ENCODE results near the gene CCDC39. TPM values are rescaled to one million over a fixed set of nuclear protein-coding genes. Genes with fewer than 3 reads are reported as not detected.

Gene CCDC39
- total and polyA plus RNA-seq, 8 donors, result 0.63 to 10.6 (median 7.6) TPM; not detected in 1

- intact Hi-C loops (cut with DNase I), result no loop called here
- Histone ChIP-seq H3K36me3 (no peaks in the 10 kb centered on the region), H3K27ac (no peak overlapping the region), H3K9me3 (no peaks in the 10 kb centered on the region), H3K4me1 (no peaks in the 10 kb centered on the region), H3K4me3 (no peak overlapping the region), H3K27me3 (no peaks in the 10 kb centered on the region)
- ATAC-seq (no peak), DNase-seq (no peak)
- no peak for TF ChIP-seq CTCF (IDR thresholded peaks at IDR 0.05)
These were observed 17.8 kb downstream of the CCDC39 start for GRCh38 chr3:180661444-180661843.

- H3K9me3 ChIP-seq, result no peaks in the 10 kb centered on the region
- intact Hi-C loops (cut with DNase I), result no loop called here
- H3K27me3 ChIP-seq, result no peaks in the 10 kb centered on the region
- no peaks in the 10 kb centered on the region for H3K4me1 ChIP-seq
- no peak for TF ChIP-seq CTCF (IDR thresholded peaks at IDR 0.05)
- DNase-seq (no peak), ATAC-seq (no peak)
- H3K36me3 ChIP-seq, result no peaks in the 10 kb centered on the region
- no peak overlapping the region for H3K27ac ChIP-seq
- H3K4me3 ChIP-seq, result no peak overlapping the region
These were observed 22.2 kb downstream of the CCDC39 start for GRCh38 chr3:180657094-180657493.

- DNase-seq, result no peak
- no peak for TF ChIP-seq CTCF (IDR thresholded peaks at IDR 0.05)
- intact Hi-C loops (cut with DNase I), result no loop called here
These were observed 22.9 kb downstream of the CCDC39 start for GRCh38 chr3:180656406-180656805.

GRCh38 chr3:180646187-180646790, 33.0 kb downstream of the CCDC39 start:
- Histone ChIP-seq H3K27me3 (no peaks in the 10 kb centered on the region), H3K36me3 (no peaks in the 10 kb centered on the region), H3K9me3 (no peaks in the 10 kb centered on the region), H3K27ac (no peak overlapping the region), H3K4me1 (no peaks in the 10 kb centered on the region), H3K4me3 (no peak overlapping the region)
- DNase-seq, result no peak
- no peak for ATAC-seq
- no peak for TF ChIP-seq CTCF (IDR thresholded peaks at IDR 0.05)
- intact Hi-C loops (cut with DNase I), result no loop called here

More at GRCh38 chr3:180656406-180656805, 22.9 kb downstream of the CCDC39 start:
- H3K27ac ChIP-seq, result no peak overlapping the region
- H3K4me1 ChIP-seq, result no peaks in the 10 kb centered on the region
- H3K4me3 ChIP-seq, result no peak overlapping the region
- H3K36me3 ChIP-seq, result no peaks in the 10 kb centered on the region
- no peaks in the 10 kb centered on the region for H3K27me3 ChIP-seq
- no peak for ATAC-seq
- H3K9me3 ChIP-seq, result no peaks in the 10 kb centered on the region

GRCh38 chr3:180640987-180641386, 38.3 kb downstream of the CCDC39 start:
- ATAC-seq, result no peak
- intact Hi-C loops (cut with DNase I), result no loop called here
- H3K9me3 ChIP-seq, result no peaks in the 10 kb centered on the region
- H3K27me3 ChIP-seq, result no peaks in the 10 kb centered on the region
- H3K4me3 ChIP-seq, result no peak overlapping the region
- H3K36me3 ChIP-seq, result no peaks in the 10 kb centered on the region
- H3K4me1 ChIP-seq, result no peaks in the 10 kb centered on the region
- H3K27ac ChIP-seq, result no peak overlapping the region
- no peak for DNase-seq
- TF ChIP-seq CTCF (IDR thresholded peaks at IDR 0.05), result no peak

All from left lung (tissue), 10 donors.